ENCODE measurements around the gene SATB2.

Gene SATB2

GRCh38 chr2:199388728-199389268 lies 68.9 kb downstream of the SATB2 start:
- DNase-seq, result no peak

GRCh38 chr2:199384043-199384442 lies 73.7 kb downstream of the SATB2 start:
- DNase-seq, result no peak

- no peak for DNase-seq
Observed at GRCh38 chr2:199383021-199383420, 74.7 kb downstream of the SATB2 start.

GRCh38 chr2:199382091-199382490 lies 75.6 kb downstream of the SATB2 start:
- DNase-seq, result no peak

GRCh38 chr2:199381531-199381930 lies 76.2 kb downstream of the SATB2 start:
- DNase-seq, result no peak

- peak; percentile 13 for DNase-seq
Observed at GRCh38 chr2:199378948-199379650, 78.6 kb downstream of the SATB2 start.

GRCh38 chr2:199370150-199370780 lies 87.5 kb downstream of the SATB2 start:
- no peak for DNase-seq

- no peak for DNase-seq
Observed at GRCh38 chr2:199366406-199366805, 91.3 kb downstream of the SATB2 start.

GRCh38 chr2:199364153-199364552 lies 93.6 kb downstream of the SATB2 start:
- peak; percentile 55 for DNase-seq

GRCh38 chr2:199356412-199356811 lies 101.3 kb downstream of the SATB2 start:
- DNase-seq, result no peak

- no peak for DNase-seq
Observed at GRCh38 chr2:199348871-199349270, 108.9 kb downstream of the SATB2 start.

GRCh38 chr2:199344012-199344411 lies 113.7 kb downstream of the SATB2 start:
- DNase-seq, result no peak

GRCh38 chr2:199342334-199342733 lies 115.4 kb downstream of the SATB2 start:
- no peak for DNase-seq

- DNase-seq, result no peak
Observed at GRCh38 chr2:199341123-199341522, 116.6 kb downstream of the SATB2 start.

GRCh38 chr2:199339891-199340605 lies 117.7 kb downstream of the SATB2 start:
- DNase-seq, result no peak

- DNase-seq, result no peak
Observed at GRCh38 chr2:199336546-199336945, 121.2 kb downstream of the SATB2 start.

- no peak for DNase-seq
Observed at GRCh38 chr2:199335502-199335901, 122.2 kb downstream of the SATB2 start.

GRCh38 chr2:199329466-199329865 lies 128.3 kb downstream of the SATB2 start:
- no peak for DNase-seq

- DNase-seq, result no peak
Observed at GRCh38 chr2:199329031-199329430, 128.7 kb downstream of the SATB2 start.

GRCh38 chr2:199325881-199326280 lies 131.9 kb downstream of the SATB2 start:
- no peak for DNase-seq

GRCh38 chr2:199322151-199322550 lies 135.6 kb downstream of the SATB2 start:
- DNase-seq, result no peak

- DNase-seq, result no peak
Observed at GRCh38 chr2:199317646-199318045, 140.1 kb downstream of the SATB2 start.

- DNase-seq, result no peak
Observed at GRCh38 chr2:199316851-199317250, 140.9 kb downstream of the SATB2 start.

All from NCI-H1092 treated with DMSO at 0.1 percent for 48 hours (cell line).